GM11168 (cell line): ENCODE measurements around the gene ARIH1.

Experiments used
- in situ Hi-C: fragments of 300-500 bp; cut with MboI; formaldehyde crosslinking; loops from one replicate; pipeline ENCODE4 v1.12.0; 2022; ENCODE audit warnings: low sequenced_read_pairs; ENCODE audit not compliant: unreplicated experiment

The ARIH1 gene

DNA sequence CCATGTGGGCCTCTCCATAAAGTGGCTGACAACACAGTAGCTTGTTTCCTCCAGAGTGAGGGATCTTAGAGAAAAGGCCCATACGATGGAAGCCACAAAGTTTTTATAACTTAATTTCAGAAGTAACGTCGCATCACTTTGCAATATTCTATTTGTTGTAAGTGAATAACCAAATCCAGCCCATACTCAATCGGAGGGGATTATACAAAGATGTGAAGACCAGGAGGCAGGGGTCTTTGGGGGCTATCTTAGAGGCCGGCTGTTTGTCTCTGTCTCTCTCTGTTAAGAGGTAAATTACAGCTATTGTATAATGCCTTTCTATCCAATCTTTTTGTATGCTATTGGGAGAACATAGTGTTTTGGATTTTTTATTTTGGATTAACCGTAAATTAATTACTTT lies 9.1 kb downstream of the ARIH1 start:
- in situ Hi-C loops, result no loop called here

DNA sequence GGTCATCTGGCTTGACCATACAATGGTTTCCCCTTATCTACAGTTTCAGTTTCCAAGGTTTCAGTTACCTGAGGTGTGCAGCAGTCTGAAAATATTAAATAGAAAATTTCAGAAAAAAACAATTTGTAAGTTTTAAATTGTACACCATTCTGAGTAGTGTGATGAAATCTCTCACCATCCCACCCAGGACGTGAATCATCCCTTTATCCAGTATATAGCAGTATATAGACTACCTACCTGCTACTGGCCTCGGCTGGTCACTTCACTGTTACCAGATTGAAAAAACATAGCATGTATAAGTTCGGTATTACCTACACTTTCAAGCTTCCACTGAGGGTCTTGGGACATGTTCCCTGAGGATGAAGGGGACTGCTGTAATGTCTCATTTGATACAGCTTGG lies 12.0 kb downstream of the ARIH1 start:
- in situ Hi-C loops, result no loop called here

DNA sequence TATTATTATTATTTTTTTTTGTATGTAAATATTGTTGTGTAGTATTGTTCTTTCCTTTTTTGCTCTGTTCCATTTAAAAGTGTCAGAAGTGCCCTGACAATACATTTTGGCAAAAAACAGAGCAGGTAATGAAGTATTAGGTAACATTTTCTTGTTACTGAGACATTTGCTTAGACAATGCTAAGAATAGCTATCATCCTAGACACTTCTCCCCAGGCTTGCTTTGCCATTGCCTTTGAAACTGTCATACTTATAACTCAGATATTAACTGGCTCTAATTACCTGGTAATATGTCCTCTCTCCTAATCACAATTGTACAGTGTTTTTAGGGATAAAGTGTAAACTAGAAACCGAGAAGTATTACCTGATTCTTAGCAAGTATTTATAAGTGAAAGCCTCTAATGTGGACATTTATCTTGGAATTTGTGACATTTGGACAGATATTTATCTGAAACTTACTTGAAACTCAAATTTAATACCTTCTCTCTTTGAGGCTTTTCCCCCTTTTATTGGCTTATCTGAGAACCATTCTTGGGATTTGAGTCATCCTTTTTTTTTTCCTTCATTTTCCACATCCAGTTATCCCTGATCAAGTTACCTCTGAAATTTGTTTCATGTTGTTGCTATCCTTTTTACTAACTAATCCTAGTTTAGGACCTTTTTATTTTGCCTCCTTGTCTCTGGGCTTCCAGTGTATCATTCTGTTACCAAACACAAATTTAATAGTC lies 13.1 kb downstream of the ARIH1 start:
- in situ Hi-C loops, result no loop called here

DNA sequence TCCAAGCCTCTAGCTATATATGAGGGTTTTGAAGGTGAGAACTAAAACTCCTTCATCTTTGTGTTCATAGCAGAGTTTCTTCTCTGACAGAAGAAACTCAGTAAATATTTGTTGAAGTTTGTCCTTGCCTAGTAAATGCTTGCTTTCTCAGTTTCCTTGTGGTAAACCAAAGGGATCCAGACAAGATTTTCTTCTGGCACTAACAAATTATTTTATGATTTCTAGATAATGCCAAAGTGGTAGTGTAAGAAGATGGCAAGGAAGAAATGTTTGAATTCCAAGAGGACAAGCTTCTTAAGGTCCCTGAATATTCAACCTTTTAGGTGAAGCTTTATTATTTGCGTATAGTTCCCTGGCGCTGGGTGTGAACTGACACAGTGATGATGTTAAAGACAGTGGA lies 14.4 kb downstream of the ARIH1 start:
- in situ Hi-C loops, result no loop called here

DNA sequence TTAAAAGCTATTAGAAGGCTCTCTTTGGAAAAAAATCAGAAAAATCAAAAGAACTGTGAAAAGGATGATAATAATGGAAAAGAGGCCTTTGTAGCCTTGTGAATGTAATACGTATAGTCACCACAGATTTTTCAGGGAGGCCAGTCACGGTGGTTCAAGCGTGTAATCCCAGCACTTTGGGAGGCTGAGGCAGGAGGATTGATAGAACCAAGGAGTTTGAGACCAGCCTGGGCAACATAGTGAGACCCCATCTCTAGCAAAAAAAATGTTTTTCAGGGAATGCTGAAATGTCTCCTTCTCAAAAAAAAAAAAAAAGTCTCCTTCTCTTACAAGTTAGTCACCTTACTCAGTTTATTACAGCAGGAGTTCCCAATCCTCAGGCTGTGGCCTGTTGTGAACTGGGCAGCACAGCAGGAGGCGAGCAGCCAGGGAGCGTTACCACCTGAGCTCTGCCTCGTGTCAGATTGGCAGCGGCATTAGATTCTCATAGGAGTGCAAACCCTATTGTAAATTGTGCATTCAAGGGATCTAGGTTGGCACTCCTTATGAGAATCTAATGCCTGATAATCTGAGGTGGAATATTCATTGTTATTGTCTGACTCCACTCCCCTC lies 15.9 kb downstream of the ARIH1 start:
- in situ Hi-C loops, result no loop called here

DNA sequence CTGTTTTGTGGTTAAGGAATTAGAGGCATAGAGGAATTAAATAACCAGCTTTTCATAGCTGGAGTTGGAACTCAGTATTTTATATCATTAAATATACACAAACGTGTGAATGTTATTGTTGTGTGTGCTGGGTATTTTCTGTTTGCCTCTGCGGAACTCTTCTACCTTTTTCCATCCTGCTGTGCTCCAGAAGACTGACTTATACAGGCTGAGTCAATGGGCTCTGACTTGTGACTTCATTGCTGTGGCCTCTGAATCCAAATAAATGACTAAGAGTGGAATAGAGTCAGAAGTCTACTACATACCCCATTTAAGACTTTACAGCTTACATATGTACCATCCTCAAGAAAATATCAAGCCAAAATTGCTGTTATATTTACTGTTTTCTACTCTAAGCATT lies 17.6 kb downstream of the ARIH1 start:
- in situ Hi-C loops, result no loop called here

DNA sequence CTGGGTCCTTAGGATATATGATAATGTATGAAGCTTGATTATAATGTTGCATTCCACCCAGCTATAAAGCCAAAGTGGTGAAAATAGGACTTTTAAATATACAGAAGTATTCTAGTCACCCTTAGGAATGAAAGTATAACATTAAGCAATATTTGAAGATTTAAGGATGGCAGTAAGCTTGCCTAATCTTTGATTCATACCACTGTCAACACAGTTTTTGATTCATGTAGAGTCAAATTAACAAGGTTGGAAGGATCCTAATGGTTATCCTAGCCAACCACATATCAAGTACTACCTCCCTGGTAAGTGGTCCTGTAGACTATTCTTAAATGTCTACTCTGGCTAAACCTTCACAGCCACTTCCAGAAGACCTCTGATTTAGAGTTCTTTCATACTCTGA lies 18.6 kb downstream of the ARIH1 start:
- in situ Hi-C loops, result no loop called here

DNA sequence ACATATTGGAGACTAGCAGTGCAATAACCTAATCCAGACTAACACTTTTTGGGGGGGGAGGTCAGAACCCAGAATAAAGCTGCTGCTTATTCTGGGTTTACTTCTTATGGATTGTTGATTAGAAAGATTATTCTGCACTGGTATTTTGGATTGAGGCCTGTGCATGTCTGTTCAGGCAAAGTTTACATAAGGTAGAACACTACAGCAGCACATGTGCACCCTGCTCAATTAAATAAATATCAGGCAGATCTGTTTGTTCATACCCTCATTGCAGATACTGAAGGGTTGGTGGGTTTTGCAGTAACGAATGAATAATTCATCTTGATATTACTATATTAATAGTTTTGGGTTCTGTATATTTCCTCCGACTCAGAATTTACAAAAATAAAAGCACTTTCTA lies 19.1 kb downstream of the ARIH1 start:
- in situ Hi-C loops, result no loop called here

DNA sequence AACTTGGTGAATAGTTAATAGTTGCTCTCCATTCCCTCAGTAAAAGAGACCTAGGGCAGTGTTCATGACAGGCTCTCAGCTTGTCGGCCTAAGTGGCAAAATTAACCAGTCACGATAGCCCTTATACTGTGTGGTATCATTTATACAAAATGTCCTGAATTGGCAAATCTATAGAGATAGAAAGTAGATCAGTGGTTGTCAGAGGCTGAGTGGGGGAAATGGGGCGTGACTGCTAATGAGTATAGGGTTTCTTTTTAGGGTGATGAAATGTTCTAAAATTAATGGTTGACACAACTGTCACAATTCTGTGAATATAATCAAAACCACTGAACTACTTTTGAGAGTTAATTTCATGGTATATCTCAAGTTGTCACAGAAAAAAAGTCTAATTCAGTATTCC lies 20.9 kb downstream of the ARIH1 start:
- in situ Hi-C loops, result no loop called here

DNA sequence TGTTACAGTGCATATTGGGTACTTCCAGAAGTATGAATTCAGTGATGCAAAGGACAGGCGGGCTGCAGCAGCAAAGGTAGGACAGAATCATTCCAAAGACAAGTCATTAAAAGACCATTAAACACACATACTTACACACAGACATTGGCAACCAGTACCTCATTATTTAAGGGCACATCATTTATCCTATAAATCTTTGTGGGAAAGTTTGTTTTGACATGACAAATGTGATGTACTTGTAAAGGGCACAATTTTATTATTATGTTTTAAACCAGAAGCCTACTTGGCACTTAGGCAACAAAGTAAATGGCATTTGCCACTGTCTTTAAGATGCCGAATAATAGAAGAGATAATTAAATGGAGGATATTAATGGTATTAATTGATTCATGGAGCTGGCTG lies 22.7 kb downstream of the ARIH1 start:
- in situ Hi-C loops, result no loop called here

DNA sequence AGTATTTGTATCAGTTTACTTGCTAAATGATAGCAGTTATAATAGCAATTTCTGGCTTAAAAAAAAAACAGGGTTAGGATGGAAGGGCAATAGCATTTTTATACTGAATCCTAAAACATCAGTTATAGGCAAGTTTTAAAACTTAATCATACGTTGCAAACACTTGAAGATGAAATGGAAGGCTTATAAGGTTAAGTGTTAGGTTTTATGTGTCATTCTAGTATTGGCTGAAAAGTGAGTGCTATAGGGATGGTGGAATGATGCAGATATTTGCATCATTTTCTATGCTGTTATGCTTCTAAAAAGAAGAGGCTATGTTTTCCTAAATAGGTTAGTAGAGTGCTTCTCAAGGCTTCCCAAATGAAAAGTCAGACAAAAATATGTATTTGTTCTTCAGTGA lies 23.3 kb downstream of the ARIH1 start:
- in situ Hi-C loops, result no loop called here

DNA sequence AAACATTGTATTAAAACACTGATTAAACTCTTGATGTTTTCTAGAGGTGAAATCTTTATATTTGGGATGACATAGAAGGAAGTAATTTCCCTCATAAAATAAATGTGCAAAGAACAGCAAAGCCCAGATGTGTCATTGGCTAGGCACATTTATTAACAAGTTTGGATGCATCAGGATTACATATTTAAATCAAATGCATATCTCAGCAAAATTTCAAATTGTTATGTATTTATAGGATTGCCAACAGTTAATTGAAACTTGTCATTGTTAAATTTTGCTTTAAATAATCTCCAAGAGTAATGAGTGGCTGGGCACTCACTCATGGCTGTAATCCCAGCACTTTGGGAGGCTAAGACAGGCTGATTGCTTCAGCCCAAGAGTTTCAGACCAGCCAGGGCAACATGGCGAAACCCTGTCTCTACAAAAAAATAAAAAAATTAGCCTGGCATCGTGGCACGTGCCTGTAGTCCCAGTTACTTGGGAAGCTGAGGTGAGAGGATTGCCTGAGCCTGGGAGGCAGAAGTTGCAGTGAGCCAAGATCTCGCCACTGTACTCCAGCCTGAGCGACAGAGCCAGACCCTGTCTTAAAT lies 28.2 kb downstream of the ARIH1 start:
- in situ Hi-C loops, result no loop called here

DNA sequence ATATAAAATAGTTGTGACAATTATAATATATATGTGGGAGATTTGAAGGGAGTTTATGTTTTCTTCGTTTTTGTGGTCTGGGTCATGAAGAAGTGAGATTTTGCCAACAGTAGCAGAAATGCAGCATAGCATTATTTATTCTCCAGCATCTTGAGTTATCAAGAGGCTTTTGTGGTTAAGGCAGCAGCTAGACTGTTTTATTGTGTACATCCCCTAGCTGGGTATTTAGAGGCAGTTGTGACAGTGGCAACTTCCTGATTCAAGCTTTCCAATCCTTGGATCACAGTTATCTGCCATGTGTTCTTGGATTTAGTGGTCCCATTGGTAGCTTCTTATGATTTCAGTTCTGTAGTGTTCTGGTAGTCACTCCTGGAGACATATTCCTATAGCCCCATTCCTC lies 29.0 kb downstream of the ARIH1 start:
- in situ Hi-C loops, result no loop called here

DNA sequence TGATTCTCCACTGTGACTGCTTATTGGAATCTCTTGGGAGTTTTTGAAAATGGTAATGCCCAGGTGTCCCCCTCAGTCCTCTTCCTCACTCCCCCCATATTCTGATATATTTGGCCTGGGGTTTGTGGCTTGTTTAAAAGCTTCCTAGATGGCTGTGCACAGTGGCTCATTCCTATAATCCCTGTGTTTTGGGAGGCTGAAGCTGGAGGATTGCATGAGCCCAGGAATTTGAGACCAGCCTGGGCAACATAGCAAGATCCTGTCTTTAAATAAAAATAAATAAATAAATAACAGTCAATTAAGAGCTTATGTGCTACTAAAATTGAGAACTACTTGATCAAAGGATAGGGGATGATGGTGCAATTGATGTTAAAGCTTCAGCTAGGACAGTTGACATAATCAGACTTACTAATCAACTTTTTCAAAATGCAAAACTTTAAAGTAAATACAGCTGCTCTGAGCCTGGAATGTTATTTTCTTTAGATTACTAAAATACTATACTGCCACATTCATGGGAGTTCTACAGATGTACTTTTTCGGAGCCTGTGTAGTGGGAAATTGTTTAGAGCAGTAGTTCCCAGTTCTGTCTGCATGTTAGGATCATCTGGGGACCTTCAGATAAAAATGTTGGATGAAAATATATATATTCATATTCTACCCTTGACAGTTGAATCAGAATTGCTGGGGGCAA lies 33.4 kb downstream of the ARIH1 start:
- in situ Hi-C loops, result no loop called here

DNA sequence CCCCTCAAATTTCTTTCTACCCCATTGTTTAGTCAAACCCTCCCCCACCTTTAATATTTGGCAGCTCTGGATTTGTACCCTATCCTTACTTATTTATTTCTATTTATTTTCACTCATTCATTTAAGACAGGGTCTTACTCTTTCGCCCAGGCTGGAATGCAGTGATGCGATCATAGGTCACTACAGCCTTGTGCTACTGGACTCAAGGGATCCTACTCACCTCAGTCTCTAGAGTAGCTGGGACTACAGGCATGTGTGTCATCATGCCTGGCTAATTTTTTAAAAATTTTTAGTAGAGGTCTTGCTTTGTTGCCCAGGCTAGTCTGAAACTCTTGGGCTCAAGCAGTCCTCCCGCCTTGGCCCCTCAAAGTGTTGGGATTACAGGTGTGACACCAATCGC lies 35.4 kb downstream of the ARIH1 start:
- in situ Hi-C loops, result no loop called here

DNA sequence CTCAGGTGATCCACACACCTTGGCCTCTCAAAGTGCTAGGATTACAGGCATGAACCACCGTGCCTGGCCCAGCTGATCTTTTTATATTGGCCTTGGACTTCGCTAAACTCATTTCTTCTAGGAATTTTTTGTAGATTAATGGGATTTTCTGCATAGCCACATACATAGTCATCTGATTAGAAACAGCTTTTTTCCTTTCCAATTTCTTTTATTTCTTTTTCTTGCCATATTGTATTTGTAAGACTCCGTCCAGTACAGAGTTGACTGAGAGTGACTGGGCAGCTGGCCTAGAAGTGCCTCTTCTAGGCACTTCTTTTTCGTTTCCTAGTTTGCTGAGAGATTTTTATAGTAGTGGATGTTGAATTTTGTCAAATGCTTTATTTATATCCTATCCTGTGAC lies 37.4 kb downstream of the ARIH1 start:
- in situ Hi-C loops, result no loop called here

DNA sequence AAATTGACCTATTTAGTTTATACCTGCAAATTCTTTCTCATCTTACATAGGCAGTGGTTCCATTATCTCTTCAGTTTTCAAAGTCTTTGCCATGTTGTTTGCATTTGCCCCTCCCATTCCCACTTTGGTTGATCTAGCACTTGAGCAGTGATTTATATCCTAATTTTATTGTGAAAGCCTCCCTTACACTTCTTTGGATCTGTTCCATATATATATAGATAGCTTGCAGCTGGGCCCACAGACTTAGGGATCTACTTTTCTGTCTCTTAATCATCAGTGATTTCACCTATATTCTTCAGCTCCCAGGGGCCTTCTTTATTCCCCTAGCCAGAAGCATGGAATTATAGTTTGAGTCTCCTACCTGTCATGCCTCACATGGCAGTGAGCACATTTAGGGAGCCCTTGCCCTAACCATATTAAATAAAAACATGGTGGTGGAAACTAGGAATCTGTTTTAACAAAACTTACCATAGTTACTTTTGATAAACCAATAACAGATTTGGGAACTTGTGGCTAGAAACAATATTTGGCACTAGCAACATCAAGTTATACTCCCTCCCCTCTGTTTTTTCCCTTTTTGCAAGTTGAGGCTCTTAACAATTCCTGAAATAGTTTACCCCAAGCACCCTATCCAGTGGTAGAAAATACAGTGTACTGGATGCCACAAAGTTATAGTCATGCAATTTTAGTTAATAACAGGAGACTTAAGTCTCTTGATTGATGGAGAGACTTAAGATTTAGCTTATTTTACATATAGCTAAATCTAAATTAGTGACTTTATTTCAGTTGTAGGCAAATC lies 41.7 kb downstream of the ARIH1 start:
- in situ Hi-C loops, result no loop called here

DNA sequence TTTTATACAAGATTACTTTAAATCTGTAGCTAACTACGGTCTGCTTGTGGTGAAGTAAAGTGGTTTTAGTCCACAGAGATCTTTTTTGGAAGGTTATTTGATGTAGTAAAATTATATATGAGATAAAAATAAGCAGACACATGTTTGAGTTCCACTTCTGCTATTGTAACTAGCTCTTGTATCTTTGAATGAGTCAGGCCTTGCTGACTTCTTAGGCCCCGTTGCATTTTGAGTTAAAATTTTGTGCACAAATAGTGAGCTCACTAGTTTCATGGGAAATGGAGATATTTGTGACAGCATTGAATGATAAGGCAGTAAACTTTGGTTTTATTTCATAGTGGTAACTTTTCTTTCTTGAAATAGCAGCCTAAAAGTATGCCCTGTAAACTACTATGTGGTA lies 42.6 kb downstream of the ARIH1 start:
- in situ Hi-C loops, result no loop called here

DNA sequence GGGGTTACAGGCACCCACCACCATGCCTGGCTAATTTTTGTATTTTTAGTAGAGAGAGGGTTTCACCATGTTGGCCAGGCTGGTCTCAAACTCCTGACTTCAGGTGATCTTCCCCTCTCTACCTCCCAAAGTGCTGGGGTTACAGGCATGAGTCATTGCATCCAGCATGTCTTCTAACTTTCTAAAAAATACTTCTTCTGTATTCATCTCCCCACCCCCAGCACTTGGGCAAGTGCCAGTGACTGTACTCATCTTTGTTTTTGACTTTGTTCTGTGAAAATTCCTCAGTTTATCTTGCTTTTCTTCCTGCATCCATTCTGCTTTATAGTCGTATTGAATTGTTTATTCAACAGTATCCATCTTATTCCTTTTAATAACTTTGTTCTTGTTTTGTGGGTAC lies 47.6 kb downstream of the ARIH1 start:
- in situ Hi-C loops, result no loop called here

DNA sequence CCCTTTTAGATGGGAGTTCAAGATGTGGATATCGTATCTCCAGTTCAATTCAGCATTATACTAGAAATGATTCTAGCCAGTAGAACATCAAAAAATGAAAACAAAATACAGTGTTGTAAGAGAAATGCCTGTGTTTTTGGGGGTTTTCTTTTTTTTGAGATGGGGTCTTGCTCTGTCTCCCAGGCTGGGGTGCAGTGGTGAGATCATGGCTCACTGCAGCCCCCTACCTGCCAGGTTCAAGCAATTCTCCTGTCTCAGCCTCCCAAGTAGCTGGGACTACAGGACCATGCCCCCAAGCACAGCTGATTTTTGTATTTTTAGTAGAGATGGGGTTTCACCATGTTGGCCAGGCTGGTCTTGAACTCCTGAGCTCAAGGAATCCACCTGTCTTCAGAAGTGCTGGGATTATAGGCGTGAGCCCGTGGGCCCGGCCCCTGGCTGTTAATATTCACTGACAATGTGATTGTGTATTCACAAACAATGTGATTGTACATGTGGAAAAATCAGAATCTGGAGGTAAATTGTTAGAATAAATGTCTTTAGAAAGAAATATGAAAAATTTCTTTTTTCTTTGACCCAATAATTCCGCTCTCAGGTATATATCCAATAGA lies 59.0 kb downstream of the ARIH1 start:
- in situ Hi-C loops, result no loop called here
